CD14-positive monocyte (primary cell): ENCODE results near the gene DUSP16. TPM values are rescaled to one million over a fixed set of nuclear protein-coding genes. Genes with fewer than 3 reads are reported as not detected.

Experiments
- DNase-seq, 3 donors: peaks; one replicate each; pipeline ENCODE4 v3.0.0-alpha.2; 2011 to 2022
- H2AFZ ChIP-seq: 2 replicates; pipeline ENCODE4 v1.6.0; 2012; ENCODE audit warnings: mild to moderate bottlenecking, low read depth, low read length, inconsistent platforms; ENCODE audit not compliant: insufficient read depth, poor library complexity, severe bottlenecking
- H3K27ac ChIP-seq, 2 donors: 1 replicate in 1 of 2; 2 replicates in 1 of 2; pipeline ENCODE4 v1.5.1; 2012 to 2013; ENCODE audit warnings: low read length in 2 of 2, control low read depth in 1 of 2, inconsistent platforms in 1 of 2, low read depth in 1 of 2, mild to moderate bottlenecking in 1 of 2
- H3K27me3 ChIP-seq, 2 donors: one replicate each; pipeline versions ENCODE4 v1.6.0 to v1.6.1; 2011 to 2013; ENCODE audit warnings: low read length in 2 of 2; ENCODE audit not compliant: control insufficient read depth in 2 of 2, insufficient read depth in 2 of 2
- H3K36me3 ChIP-seq, 2 donors: replicated peaks in 1 of 2; 1 replicate in 1 of 2; 2 replicates in 1 of 2; pipeline versions ENCODE4 v1.5.1 to v1.6.1; 2012 to 2013; ENCODE audit warnings: low read length in 2 of 2, control low read depth in 1 of 2, inconsistent platforms in 1 of 2, mild to moderate bottlenecking in 1 of 2; ENCODE audit not compliant: insufficient read depth in 2 of 2, control insufficient read depth in 1 of 2
- H3K4me1 ChIP-seq, 2 donors: 1 replicate in 1 of 2; 2 replicates in 1 of 2; pipeline versions ENCODE4 v1.5.1 to v1.6.1; 2012 to 2013; ENCODE audit warnings: low read length in 2 of 2, control low read depth in 1 of 2, inconsistent platforms in 1 of 2, mild to moderate bottlenecking in 1 of 2, moderate library complexity in 1 of 2; ENCODE audit not compliant: insufficient read depth in 2 of 2, control insufficient read depth in 1 of 2
- H3K4me2 ChIP-seq: replicated peaks from 2 replicates; pipeline ENCODE3; 2012; ENCODE audit warnings: low read length, moderate library complexity, mild to moderate bottlenecking; ENCODE audit not compliant: poor library complexity, severe bottlenecking; ENCODE audit errors: extremely low read depth
- H3K4me3 ChIP-seq, 3 experiments: fragments of 200-600 bp in 1 of 3; sonication (generic) in 1 of 3; replicated peaks in 1 of 3; 1 replicate in 2 of 3; 2 replicates in 1 of 3; pipeline ENCODE4 v1.5.1; 2011 to 2013; ENCODE audit warnings: low read length in 3 of 3, mild to moderate bottlenecking in 3 of 3, control low read depth in 2 of 3, low read depth in 2 of 3, inconsistent platforms in 1 of 3, moderate library complexity in 1 of 3
- H3K79me2 ChIP-seq: 2 replicates; pipeline ENCODE4 v1.6.0; 2012; ENCODE audit warnings: mild to moderate bottlenecking, control low read depth, inconsistent platforms, low read length, moderate library complexity; ENCODE audit not compliant: insufficient read depth
- H3K9ac ChIP-seq: 2 replicates; pipeline ENCODE4 v1.6.0; 2017; ENCODE audit warnings: low read length, mild to moderate bottlenecking; ENCODE audit not compliant: insufficient read depth, poor library complexity, severe bottlenecking
- H3K9me3 ChIP-seq, 2 donors: replicated peaks in 1 of 2; 1 replicate in 1 of 2; 2 replicates in 1 of 2; pipeline versions ENCODE4 v1.5.1 to v1.6.1; 2012 to 2013; ENCODE audit warnings: low read length in 2 of 2, control low read depth in 1 of 2; ENCODE audit not compliant: control insufficient read depth in 1 of 2, insufficient read depth in 1 of 2
- H4K20me1 ChIP-seq: 2 replicates; pipeline ENCODE4 v1.6.0; 2012; ENCODE audit warnings: mild to moderate bottlenecking, low read length, control low read depth, moderate library complexity; ENCODE audit not compliant: insufficient read depth
- H3K27ac Mint-ChIP-seq, 7 donors: one replicate each; pipeline ENCODE4 v1.8.0; 2020; ENCODE audit warnings: mild to moderate bottlenecking in 7 of 7, mixed read lengths in 7 of 7, moderate library complexity in 6 of 7, inconsistent platforms in 2 of 7
- H3K27me3 Mint-ChIP-seq, 3 donors: one replicate each; pipeline ENCODE4 v1.8.0; 2021 to 2022; ENCODE audit warnings: low read depth in 3 of 3, mild to moderate bottlenecking in 3 of 3, mixed read lengths in 3 of 3, moderate library complexity in 3 of 3, inconsistent platforms in 1 of 3
- H3K36me3 Mint-ChIP-seq, 2 donors: one replicate each; pipeline ENCODE4 v1.8.0; 2020; ENCODE audit warnings: mixed read lengths in 2 of 2, inconsistent platforms in 1 of 2, mild to moderate bottlenecking in 1 of 2
- H3K4me1 Mint-ChIP-seq: one replicate; pipeline ENCODE4 v1.8.0; 2020; ENCODE audit warnings: mild to moderate bottlenecking, mixed read lengths
- H3K4me3 Mint-ChIP-seq, 2 donors: one replicate each; pipeline ENCODE4 v1.8.0; 2020; ENCODE audit warnings: mild to moderate bottlenecking in 2 of 2, mixed read lengths in 2 of 2, moderate library complexity in 1 of 2
- H3K9me3 Mint-ChIP-seq, 7 donors: one replicate each; pipeline ENCODE4 v1.8.0; 2020 to 2022; ENCODE audit warnings: mixed read lengths in 7 of 7, mild to moderate bottlenecking in 6 of 7, moderate library complexity in 6 of 7, inconsistent platforms in 2 of 7
- CTCF ChIP-seq: fragments of 200-600 bp; IDR thresholded peaks from one replicate; pipeline ENCODE4 v1.8.0; 2022; ENCODE audit warnings: antibody characterized with exemption, mild to moderate bottlenecking
- WGBS: methylation state at CpG from one replicate; pipeline ENCODE4 v1.1.5; 2013; ENCODE audit warnings: missing lambda C conversion rate; ENCODE audit not compliant: insufficient coverage; 5-methylcytosine and 5-hydroxymethylcytosine counted together
- intact Hi-C, 2 donors: fragments of 100-400 bp; cut with micrococcal nuclease; formaldehyde crosslinking; loops; one replicate each; pipeline versions ENCODE4 v1.15.0 to v1.15.1; 2023
- polyA plus RNA-seq, 3 donors: library from polyadenylated mRNA; depleted of rRNA in 1 of 3; unstranded in 2 of 3; stranded (reverse) in 1 of 3; fragments of 300-500 nt in 2 of 3; fragments of >200 nt in 1 of 3; fragmentation: Illumina TruSeq in 2 of 3; gene quantifications; 1 replicate in 2 of 3; 2 replicates in 1 of 3; pipeline ENCODE4 v1.2.3, GENCODE V29; 2012 to 2021

The DUSP16 gene
- polyA plus RNA-seq, 3 donors = 0.04 to 0.46 (median 0.27) TPM

GRCh38 chr12:12446786-12447185 lies 115.9 kb downstream of the DUSP16 start:
- Histone ChIP-seq H2AFZ (no peak overlapping the region), H3K9me3 (no peaks in the 10 kb centered on the region), H3K27me3 (no peaks in the 10 kb centered on the region), H3K9ac (no peak overlapping the region), H3K4me2 (no peak overlapping the region), H3K4me1 (peaks cover 19 to 24% of the 10 kb centered on the region in 2 donors), H4K20me1 (no peaks in the 10 kb centered on the region), H3K79me2 (no peaks in the 10 kb centered on the region), H3K36me3 (no peaks in the 10 kb centered on the region), H3K4me3 (no peak overlapping the region), H3K27ac (no peak overlapping the region)
- Mint-ChIP-seq H3K27me3 (peaks cover 0 to 1% (median 0%) of the 10 kb centered on the region in 3 donors), H3K4me1 (peaks cover 26% of the 10 kb centered on the region), H3K9me3 (no peaks in the 10 kb centered on the region), H3K27ac (peak overlapping the region in 5 of 7 donors; percentile 1 to 74 (median 27)), H3K4me3 (no peak overlapping the region), H3K36me3 (peaks cover 0 to 8% of the 10 kb centered on the region in 2 donors)
- 40% methylated on average over 1 of the region's 3 CpGs for WGBS
- no peak for TF ChIP-seq CTCF
- intact Hi-C loops = loop anchor here in 1 of 2 donors (10.0 kb wide), 2 partner anchors 62 to 118 kb away; partner anchors contain the start of gene DUSP16
- peak in 2 of 3 donors; percentile 56 to 68 for DNase-seq

GRCh38 chr12:12445882-12446181 lies 116.8 kb downstream of the DUSP16 start:
- H3K9me3 Mint-ChIP-seq = no peaks in the 10 kb centered on the region
- H3K4me1 Mint-ChIP-seq = peaks cover 26% of the 10 kb centered on the region
- Histone ChIP-seq H3K27me3 (no peaks in the 10 kb centered on the region), H2AFZ (no peak overlapping the region), H3K36me3 (no peaks in the 10 kb centered on the region), H3K9me3 (no peaks in the 10 kb centered on the region), H3K79me2 (no peaks in the 10 kb centered on the region), H3K9ac (no peak overlapping the region), H3K27ac (no peak overlapping the region), H3K4me3 (no peak overlapping the region), H3K4me1 (peaks cover 19 to 24% of the 10 kb centered on the region in 2 donors), H3K4me2 (no peak overlapping the region), H4K20me1 (no peaks in the 10 kb centered on the region)
- WGBS = 100% methylated on average over 1 of the region's 2 CpGs
- no peak overlapping the region for H3K4me3 Mint-ChIP-seq
- no peak for TF ChIP-seq CTCF
- intact Hi-C loops = loop anchor here in 1 of 2 donors (10.0 kb wide), 2 partner anchors 61 to 119 kb away; partner anchors contain the start of gene DUSP16
- peaks cover 0 to 1% (median 0%) of the 10 kb centered on the region in 3 donors for H3K27me3 Mint-ChIP-seq
- peak overlapping the region in 2 of 7 donors; percentile 40 to 41 for H3K27ac Mint-ChIP-seq
- peaks cover 0 to 9% of the 10 kb centered on the region in 2 donors for H3K36me3 Mint-ChIP-seq
- no peak for DNase-seq
